ENCODE measurements around the gene SEC14L5. TPM values are rescaled to one million over a fixed set of nuclear protein-coding genes. Genes with fewer than 3 reads are reported as not detected.

SEC14L5 gene
- total and polyA plus RNA-seq, 2 donors (not counting 3 experiments of a cell fraction or from before 2014, with no cell fraction given): not detected

DNA sequence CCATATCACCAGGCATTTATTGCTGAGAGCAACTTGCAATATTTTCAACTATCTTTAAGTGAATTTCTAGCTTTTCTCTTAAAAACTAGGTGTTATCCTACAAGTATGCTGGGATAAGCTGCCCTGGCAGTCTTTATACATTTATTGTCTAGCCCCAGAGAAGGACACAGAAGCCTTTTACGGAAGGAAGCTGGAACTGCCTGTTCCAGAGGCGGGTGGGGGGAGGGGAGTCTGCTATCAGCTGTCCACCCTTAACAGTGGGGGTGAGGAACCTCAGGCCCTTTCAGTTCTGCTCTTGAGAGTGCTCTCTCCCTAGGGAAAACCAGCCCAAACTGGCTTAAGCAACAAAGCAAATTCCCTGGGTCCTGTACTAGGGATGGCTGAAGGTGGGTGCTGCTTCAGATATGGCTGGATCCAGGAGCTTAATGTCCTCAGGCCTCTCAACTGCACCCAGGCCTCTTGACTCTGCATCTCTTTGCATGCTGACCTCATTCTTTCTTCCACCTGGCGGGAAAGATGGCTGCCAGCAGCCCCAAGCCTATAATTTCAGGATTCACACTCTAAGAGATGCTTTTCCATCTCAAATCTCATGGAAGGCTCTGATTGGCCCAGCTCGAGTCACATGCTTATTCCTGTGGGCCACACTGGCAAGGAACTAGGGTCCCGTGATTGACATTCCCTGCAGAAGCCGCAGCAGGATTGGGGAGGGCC, 59.0 kb downstream of the SEC14L5 start:
- dilution Hi-C loops (cut with MboI; ENCODE audit: extremely low pct_ligation_motif_present, low sequenced_read_pairs): no loop called here
- DNase-seq (ENCODE audit: low read depth, low spot score) (no peak), FAIRE-seq (no peak)
- Histone ChIP-seq H4K20me1 (replicated peaks; ENCODE audit: control insufficient read depth, extremely low read depth, insufficient read depth, low read length) (no peaks in the 10 kb centered on the region), H3K27ac (ENCODE audit: insufficient read depth, low read depth, low read length) (no peak overlapping the region), H3K4me1 (ENCODE audit: control insufficient read depth, extremely low read depth, insufficient read depth, low read length) (no peaks in the 10 kb centered on the region), H3K4me2 (ENCODE audit: insufficient read depth, low read length) (no peak overlapping the region), H3K27me3 (ENCODE audit: control insufficient read depth in 2 of 2, insufficient read depth in 2 of 2, low read length in 2 of 2) (no peaks in the 10 kb centered on the region), H3K9ac (replicated peaks; ENCODE audit: extremely low read depth, insufficient read depth, low read length) (no peak overlapping the region), H3K79me2 (ENCODE audit: control insufficient read depth, insufficient read depth, low read length) (no peaks in the 10 kb centered on the region), H3K4me3 (replicated peaks in 1 of 3; ENCODE audit: insufficient read depth in 1 of 3, low read depth in 1 of 3, low read length in 3 of 3) (no peak overlapping the region), H2AFZ (ENCODE audit: low read depth, low read length) (no peak overlapping the region), H3K36me3 (ENCODE audit: control insufficient read depth in 2 of 2, extremely low read depth in 1 of 2, insufficient read depth in 2 of 2, low read length in 2 of 2) (no peaks in the 10 kb centered on the region), H3K9me1 (replicated peaks; ENCODE audit: control insufficient read depth, extremely low read depth, insufficient read depth, low read length) (no peaks in the 10 kb centered on the region), H3K9me3 (replicated peaks; ENCODE audit: control insufficient read depth, insufficient read depth, low read length) (no peaks in the 10 kb centered on the region)
- ChIA-PET POLR2A (no interaction called here), CTCF (no interaction called here)
- no peak for TF ChIP-seq POLR2AphosphoS5 (IDR thresholded peaks at IDR 0.05; ENCODE audit: insufficient read depth, low read depth, low read length)
- no peak for TF ChIP-seq GATA2 (IDR thresholded peaks at IDR 0.05; ENCODE audit: insufficient read depth, insufficient read length, low read depth, low read length)
- TF ChIP-seq, protein P1, sequence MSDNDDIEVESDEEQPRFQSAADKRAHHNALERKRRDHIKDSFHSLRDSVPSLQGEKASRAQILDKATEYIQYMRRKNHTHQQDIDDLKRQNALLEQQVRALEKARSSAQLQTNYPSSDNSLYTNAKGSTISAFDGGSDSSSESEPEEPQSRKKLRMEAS (IDR thresholded peaks at IDR 0.05; ENCODE audit: insufficient read depth, insufficient read length): no peak
- no peak for TF ChIP-seq EZH2 (IDR thresholded peaks at IDR 0.05; ENCODE audit: borderline replicate concordance, low read depth, low read length, severe bottlenecking)
- no peak for TF ChIP-seq JUN (IDR thresholded peaks at IDR 0.05; ENCODE audit: borderline replicate concordance, insufficient read depth, insufficient read length, low read depth)
- no peak for TF ChIP-seq POLR2A (IDR thresholded peaks at IDR 0.05; ENCODE audit: low read depth, low read length)
- TF ChIP-seq CTCF (IDR thresholded peaks at IDR 0.05; ENCODE audit: extremely low read depth in 1 of 2, insufficient read depth in 1 of 2, low read depth in 1 of 2, low read length in 2 of 2): no peak
- no peak for TF ChIP-seq FOS (IDR thresholded peaks at IDR 0.05; ENCODE audit: borderline replicate concordance, insufficient read depth, low read length)
- TF ChIP-seq MYC (IDR thresholded peaks at IDR 0.05; ENCODE audit: low read depth, low read length): no peak
- no TSS peak for BruUV-seq (replicated peaks)
- intact Hi-C loops (cut with micrococcal nuclease): no loop called here

All from endothelial cell of umbilical vein (primary cell).